WTC11 (cell line): Measurements from ENCODE around the gene FAM24B. TPM values are rescaled to one million over a fixed set of nuclear protein-coding genes. Genes with fewer than 3 reads are reported as not detected.

Experiments
- E2F5 ChIP-seq: sonication (generic); formaldehyde crosslinking; IDR thresholded peaks from 2 replicates; pipeline ENCODE4 v1.8.1; 2022; ENCODE audit warnings: mild to moderate bottlenecking, moderate library complexity, missing genetic modification reagents
- EMX1 ChIP-seq: fragments of 250-450 bp; sonication (Bioruptor Pico); IDR thresholded peaks from 2 replicates; pipeline ENCODE4 v1.8.0; 2021; ENCODE audit warnings: mild to moderate bottlenecking
- FOXJ3 ChIP-seq: sonication (generic); formaldehyde crosslinking; IDR thresholded peaks from 2 replicates; pipeline ENCODE4 v1.9.0; 2021; ENCODE audit warnings: missing genetic modification reagents, mild to moderate bottlenecking, borderline replicate concordance
- FOXK1 ChIP-seq: sonication (generic); formaldehyde crosslinking; IDR thresholded peaks from 2 replicates; pipeline ENCODE4 v1.8.0; 2022; ENCODE audit warnings: mild to moderate bottlenecking, moderate library complexity, missing genetic modification reagents
- GTF2I ChIP-seq: fragments of 250-450 bp; sonication (Bioruptor Pico); conservative IDR thresholded peaks from 2 replicates; pipeline ENCODE4 v1.4.0; 2021; ENCODE audit warnings: mild to moderate bottlenecking
- HMGA2 ChIP-seq: fragments of 250-450 bp; sonication (Bioruptor Pico); IDR thresholded peaks from 2 replicates; pipeline ENCODE4 v1.4.0; 2021; ENCODE audit warnings: mild to moderate bottlenecking, moderate library complexity
- NR1H2 ChIP-seq: sonication (generic); formaldehyde crosslinking; IDR thresholded peaks from 2 replicates; pipeline ENCODE4 v1.9.0; 2021; ENCODE audit warnings: mild to moderate bottlenecking, moderate library complexity, missing genetic modification reagents
- SP1 ChIP-seq: sonication (generic); formaldehyde crosslinking; conservative IDR thresholded peaks from 2 replicates; pipeline ENCODE4 v1.8.1; 2022; ENCODE audit warnings: missing genetic modification reagents
- ZBTB21 ChIP-seq: sonication (generic); formaldehyde crosslinking; IDR thresholded peaks from 2 replicates; pipeline ENCODE4 v1.8.1; 2023; ENCODE audit warnings: mild to moderate bottlenecking, missing genetic modification reagents, borderline replicate concordance
- ZNF138 ChIP-seq: sonication (generic); formaldehyde crosslinking; conservative IDR thresholded peaks from 2 replicates; pipeline ENCODE4 v1.8.1; 2022; ENCODE audit warnings: mild to moderate bottlenecking, moderate library complexity, missing genetic modification reagents
- ZNF317 ChIP-seq: sonication (generic); formaldehyde crosslinking; IDR thresholded peaks from 2 replicates; pipeline ENCODE4 v1.8.1; 2023; ENCODE audit warnings: low read depth, mild to moderate bottlenecking, moderate library complexity, missing genetic modification reagents, borderline replicate concordance
- ZNF396 ChIP-seq: fragments of 250-450 bp; sonication (Bioruptor Pico); IDR thresholded peaks from 2 replicates; pipeline ENCODE4 v1.8.0; 2021; ENCODE audit warnings: mild to moderate bottlenecking, moderate library complexity, borderline replicate concordance
- ZNF416 ChIP-seq: fragments of 250-450 bp; sonication (Bioruptor Pico); IDR thresholded peaks from 2 replicates; pipeline ENCODE4 v1.9.0; 2021; ENCODE audit warnings: mild to moderate bottlenecking, inconsistent platforms
- ZNF423 ChIP-seq: fragments of 250-450 bp; sonication (Bioruptor Pico); IDR thresholded peaks from 2 replicates; pipeline ENCODE4 v2.1.2; 2022; ENCODE audit warnings: mild to moderate bottlenecking, moderate library complexity
- ZNF425 ChIP-seq: fragments of 250-450 bp; sonication (Bioruptor Pico); conservative IDR thresholded peaks from 2 replicates; pipeline ENCODE4 v1.9.0; 2021; ENCODE audit warnings: mild to moderate bottlenecking
- ZSCAN18 ChIP-seq: fragments of 250-450 bp; sonication (Bioruptor Pico); IDR thresholded peaks from 2 replicates; pipeline ENCODE4 v2.1.2; 2022; ENCODE audit warnings: mild to moderate bottlenecking, moderate library complexity
- total RNA-seq: library from RNA; stranded (reverse); gene quantifications from 3 replicates; pipeline ENCODE4 v1.2.3, GENCODE V29; 2021
- TF ChIP-seq, protein P1 (sequence below): sonication (generic); formaldehyde crosslinking; IDR thresholded peaks from 2 replicates; pipeline ENCODE4 v1.8.1; 2023; ENCODE audit warnings: mild to moderate bottlenecking, missing genetic modification reagents, borderline replicate concordance
- TF ChIP-seq, protein P2 (sequence below): sonication (generic); formaldehyde crosslinking; IDR thresholded peaks from 2 replicates; pipeline ENCODE4 v1.8.0; 2023; ENCODE audit warnings: mild to moderate bottlenecking, missing genetic modification reagents
- TF ChIP-seq, protein P3 (sequence below): fragments of 250-450 bp; sonication (Bioruptor Pico); IDR thresholded peaks from 2 replicates; pipeline ENCODE4 v1.9.0; 2021; ENCODE audit warnings: mild to moderate bottlenecking

FAM24B gene
- total RNA-seq, 1 experiment from 2014 or later, result 3.7 TPM

GRCh38 chr10:122911889-122912484, 32.6 kb upstream of the FAM24B start (continued):
- TF ChIP-seq, protein P1, sequence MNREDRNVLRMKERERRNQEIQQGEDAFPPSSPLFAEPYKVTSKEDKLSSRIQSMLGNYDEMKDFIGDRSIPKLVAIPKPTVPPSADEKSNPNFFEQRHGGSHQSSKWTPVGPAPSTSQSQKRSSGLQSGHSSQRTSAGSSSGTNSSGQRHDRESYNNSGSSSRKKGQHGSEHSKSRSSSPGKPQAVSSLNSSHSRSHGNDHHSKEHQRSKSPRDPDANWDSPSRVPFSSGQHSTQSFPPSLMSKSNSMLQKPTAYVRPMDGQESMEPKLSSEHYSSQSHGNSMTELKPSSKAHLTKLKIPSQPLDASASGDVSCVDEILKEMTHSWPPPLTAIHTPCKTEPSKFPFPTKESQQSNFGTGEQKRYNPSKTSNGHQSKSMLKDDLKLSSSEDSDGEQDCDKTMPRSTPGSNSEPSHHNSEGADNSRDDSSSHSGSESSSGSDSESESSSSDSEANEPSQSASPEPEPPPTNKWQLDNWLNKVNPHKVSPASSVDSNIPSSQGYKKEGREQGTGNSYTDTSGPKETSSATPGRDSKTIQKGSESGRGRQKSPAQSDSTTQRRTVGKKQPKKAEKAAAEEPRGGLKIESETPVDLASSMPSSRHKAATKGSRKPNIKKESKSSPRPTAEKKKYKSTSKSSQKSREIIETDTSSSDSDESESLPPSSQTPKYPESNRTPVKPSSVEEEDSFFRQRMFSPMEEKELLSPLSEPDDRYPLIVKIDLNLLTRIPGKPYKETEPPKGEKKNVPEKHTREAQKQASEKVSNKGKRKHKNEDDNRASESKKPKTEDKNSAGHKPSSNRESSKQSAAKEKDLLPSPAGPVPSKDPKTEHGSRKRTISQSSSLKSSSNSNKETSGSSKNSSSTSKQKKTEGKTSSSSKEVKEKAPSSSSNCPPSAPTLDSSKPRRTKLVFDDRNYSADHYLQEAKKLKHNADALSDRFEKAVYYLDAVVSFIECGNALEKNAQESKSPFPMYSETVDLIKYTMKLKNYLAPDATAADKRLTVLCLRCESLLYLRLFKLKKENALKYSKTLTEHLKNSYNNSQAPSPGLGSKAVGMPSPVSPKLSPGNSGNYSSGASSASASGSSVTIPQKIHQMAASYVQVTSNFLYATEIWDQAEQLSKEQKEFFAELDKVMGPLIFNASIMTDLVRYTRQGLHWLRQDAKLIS, result peak; percentile 100
- TF ChIP-seq ZSCAN18 (CRISPR knock-in tag) (peak; percentile 98), ZNF416 (peak; percentile 71; the same call in 1 of the 2 replicates), GTF2I (CRISPR knock-in tag) (no peak), SP1 (peak; percentile 96), ZNF317 (CRISPR knock-in tag) (peak; percentile 89), FOXJ3 (CRISPR knock-in tag) (peak; percentile 99), E2F5 (CRISPR knock-in tag) (peak; percentile 98), HMGA2 (CRISPR knock-in tag) (no peak), ZNF423 (peak; percentile 81), ZBTB21 (CRISPR knock-in tag) (peak; percentile 98), ZNF396 (peak; percentile 98), ZNF138 (CRISPR knock-in tag) (peak; percentile 99), ZNF425 (CRISPR knock-in tag) (peak; percentile 91), NR1H2 (CRISPR knock-in tag) (peak; percentile 99), FOXK1 (CRISPR knock-in tag) (peak; percentile 100), EMX1 (CRISPR knock-in tag) (peak; percentile 94)
- TF ChIP-seq, protein P2, sequence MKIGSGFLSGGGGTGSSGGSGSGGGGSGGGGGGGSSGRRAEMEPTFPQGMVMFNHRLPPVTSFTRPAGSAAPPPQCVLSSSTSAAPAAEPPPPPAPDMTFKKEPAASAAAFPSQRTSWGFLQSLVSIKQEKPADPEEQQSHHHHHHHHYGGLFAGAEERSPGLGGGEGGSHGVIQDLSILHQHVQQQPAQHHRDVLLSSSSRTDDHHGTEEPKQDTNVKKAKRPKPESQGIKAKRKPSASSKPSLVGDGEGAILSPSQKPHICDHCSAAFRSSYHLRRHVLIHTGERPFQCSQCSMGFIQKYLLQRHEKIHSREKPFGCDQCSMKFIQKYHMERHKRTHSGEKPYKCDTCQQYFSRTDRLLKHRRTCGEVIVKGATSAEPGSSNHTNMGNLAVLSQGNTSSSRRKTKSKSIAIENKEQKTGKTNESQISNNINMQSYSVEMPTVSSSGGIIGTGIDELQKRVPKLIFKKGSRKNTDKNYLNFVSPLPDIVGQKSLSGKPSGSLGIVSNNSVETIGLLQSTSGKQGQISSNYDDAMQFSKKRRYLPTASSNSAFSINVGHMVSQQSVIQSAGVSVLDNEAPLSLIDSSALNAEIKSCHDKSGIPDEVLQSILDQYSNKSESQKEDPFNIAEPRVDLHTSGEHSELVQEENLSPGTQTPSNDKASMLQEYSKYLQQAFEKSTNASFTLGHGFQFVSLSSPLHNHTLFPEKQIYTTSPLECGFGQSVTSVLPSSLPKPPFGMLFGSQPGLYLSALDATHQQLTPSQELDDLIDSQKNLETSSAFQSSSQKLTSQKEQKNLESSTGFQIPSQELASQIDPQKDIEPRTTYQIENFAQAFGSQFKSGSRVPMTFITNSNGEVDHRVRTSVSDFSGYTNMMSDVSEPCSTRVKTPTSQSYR (CRISPR knock-in tag), result peak; percentile 100
- TF ChIP-seq, protein P3, sequence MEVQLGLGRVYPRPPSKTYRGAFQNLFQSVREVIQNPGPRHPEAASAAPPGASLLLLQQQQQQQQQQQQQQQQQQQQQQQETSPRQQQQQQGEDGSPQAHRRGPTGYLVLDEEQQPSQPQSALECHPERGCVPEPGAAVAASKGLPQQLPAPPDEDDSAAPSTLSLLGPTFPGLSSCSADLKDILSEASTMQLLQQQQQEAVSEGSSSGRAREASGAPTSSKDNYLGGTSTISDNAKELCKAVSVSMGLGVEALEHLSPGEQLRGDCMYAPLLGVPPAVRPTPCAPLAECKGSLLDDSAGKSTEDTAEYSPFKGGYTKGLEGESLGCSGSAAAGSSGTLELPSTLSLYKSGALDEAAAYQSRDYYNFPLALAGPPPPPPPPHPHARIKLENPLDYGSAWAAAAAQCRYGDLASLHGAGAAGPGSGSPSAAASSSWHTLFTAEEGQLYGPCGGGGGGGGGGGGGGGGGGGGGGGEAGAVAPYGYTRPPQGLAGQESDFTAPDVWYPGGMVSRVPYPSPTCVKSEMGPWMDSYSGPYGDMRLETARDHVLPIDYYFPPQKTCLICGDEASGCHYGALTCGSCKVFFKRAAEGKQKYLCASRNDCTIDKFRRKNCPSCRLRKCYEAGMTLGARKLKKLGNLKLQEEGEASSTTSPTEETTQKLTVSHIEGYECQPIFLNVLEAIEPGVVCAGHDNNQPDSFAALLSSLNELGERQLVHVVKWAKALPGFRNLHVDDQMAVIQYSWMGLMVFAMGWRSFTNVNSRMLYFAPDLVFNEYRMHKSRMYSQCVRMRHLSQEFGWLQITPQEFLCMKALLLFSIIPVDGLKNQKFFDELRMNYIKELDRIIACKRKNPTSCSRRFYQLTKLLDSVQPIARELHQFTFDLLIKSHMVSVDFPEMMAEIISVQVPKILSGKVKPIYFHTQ, result peak; percentile 92
